ENCODE measurements around the gene FUNDC1.
"Not testable (repeated sequence)": the region's sequence is repeated elsewhere in the genome, so short reads cannot be mapped to it uniquely, and the experiment has no call there.

FUNDC1 gene

DNA sequence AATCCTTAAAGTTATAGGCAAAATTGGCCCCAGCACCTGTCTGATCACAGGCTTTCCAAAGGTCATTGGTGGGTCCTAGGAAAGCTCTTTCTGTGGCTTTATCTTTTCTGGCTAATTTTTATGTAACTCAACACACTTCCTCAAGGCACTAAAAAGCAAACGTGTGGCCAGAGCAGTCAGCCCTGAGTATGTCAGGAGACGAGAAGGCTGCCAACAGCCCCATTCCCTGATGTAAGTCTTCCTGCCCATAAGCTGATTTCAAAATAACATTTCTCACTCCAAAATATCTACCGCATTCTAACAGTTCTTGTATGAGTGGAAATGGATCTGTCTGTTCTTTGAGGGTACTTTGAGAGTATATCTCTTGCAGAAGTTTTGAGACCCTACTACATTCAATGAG lies 25.5 kb upstream of the FUNDC1 start:
- Mint-ChIP-seq H3K4me1 (no peaks in the 10 kb centered on the region), H3K9me3 (peaks cover 55% of the 10 kb centered on the region), H3K36me3 (ENCODE audit: low read depth) (no peaks in the 10 kb centered on the region), H3K4me3 (no peak overlapping the region), H3K27ac (no peak overlapping the region), H3K27me3 (ENCODE audit: low read depth, poor library complexity) (no peaks in the 10 kb centered on the region)
- TF ChIP-seq, protein P1, sequence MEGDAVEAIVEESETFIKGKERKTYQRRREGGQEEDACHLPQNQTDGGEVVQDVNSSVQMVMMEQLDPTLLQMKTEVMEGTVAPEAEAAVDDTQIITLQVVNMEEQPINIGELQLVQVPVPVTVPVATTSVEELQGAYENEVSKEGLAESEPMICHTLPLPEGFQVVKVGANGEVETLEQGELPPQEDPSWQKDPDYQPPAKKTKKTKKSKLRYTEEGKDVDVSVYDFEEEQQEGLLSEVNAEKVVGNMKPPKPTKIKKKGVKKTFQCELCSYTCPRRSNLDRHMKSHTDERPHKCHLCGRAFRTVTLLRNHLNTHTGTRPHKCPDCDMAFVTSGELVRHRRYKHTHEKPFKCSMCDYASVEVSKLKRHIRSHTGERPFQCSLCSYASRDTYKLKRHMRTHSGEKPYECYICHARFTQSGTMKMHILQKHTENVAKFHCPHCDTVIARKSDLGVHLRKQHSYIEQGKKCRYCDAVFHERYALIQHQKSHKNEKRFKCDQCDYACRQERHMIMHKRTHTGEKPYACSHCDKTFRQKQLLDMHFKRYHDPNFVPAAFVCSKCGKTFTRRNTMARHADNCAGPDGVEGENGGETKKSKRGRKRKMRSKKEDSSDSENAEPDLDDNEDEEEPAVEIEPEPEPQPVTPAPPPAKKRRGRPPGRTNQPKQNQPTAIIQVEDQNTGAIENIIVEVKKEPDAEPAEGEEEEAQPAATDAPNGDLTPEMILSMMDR (IDR thresholded peaks at IDR 0.05), result no peak
- DNase-seq, result no peak

DNA sequence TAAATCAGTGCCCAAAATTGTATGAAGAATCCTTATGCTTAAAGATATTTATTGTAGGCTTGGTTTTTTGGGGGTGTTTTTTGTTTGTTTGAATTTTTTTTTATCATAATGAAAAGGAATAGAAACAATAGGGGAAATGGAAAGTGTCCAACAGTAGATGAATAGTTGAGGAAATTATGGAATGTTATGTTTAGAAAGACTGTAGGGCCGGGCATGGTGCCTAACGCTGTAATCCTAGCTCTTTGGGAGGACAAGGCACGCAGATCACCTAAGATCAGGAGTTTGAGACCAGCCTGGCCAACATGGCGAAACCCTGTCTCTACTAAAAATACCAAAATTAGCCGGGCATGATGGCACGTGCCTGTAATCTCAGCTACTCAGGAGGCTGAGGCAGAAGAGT lies 19.2 kb upstream of the FUNDC1 start:
- not testable (repeated sequence) for H3K4me1 Mint-ChIP-seq; H3K36me3 Mint-ChIP-seq (ENCODE audit: low read depth); DNase-seq; H3K4me3 Mint-ChIP-seq; H3K27ac Mint-ChIP-seq; H3K27me3 Mint-ChIP-seq (ENCODE audit: low read depth, poor library complexity)
- peaks cover 49% of the 10 kb centered on the region for H3K9me3 Mint-ChIP-seq

DNA sequence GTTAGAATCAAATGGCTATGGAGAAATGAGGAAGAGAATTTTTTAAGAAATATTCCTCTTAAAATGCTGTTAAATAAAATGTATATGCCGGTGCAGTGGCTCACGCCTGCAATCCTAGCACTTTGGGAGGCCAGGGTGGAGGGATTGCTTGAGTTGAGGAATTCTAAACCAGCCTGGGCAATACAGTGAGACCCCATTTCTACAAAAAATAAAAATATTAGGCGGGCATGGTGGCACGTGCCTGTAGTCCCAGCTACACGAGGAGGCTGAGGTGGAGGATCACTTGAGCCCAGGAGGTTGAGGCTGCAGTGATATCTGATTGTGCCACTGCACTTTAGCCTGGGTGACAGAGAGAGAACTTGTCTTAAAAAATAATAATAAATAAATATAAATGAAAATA lies 7.9 kb upstream of the FUNDC1 start:
- no peak overlapping the region for H3K4me3 Mint-ChIP-seq
- no peak overlapping the region for H3K27ac Mint-ChIP-seq
- H3K27me3 Mint-ChIP-seq (ENCODE audit: low read depth, poor library complexity), result no peaks in the 10 kb centered on the region
- H3K36me3 Mint-ChIP-seq (ENCODE audit: low read depth), result no peaks in the 10 kb centered on the region
- TF ChIP-seq, protein P1 (IDR thresholded peaks at IDR 0.05), result no peak
- H3K4me1 Mint-ChIP-seq, result no peaks in the 10 kb centered on the region
- no peak for DNase-seq
- H3K9me3 Mint-ChIP-seq, result peaks cover 39% of the 10 kb centered on the region

DNA sequence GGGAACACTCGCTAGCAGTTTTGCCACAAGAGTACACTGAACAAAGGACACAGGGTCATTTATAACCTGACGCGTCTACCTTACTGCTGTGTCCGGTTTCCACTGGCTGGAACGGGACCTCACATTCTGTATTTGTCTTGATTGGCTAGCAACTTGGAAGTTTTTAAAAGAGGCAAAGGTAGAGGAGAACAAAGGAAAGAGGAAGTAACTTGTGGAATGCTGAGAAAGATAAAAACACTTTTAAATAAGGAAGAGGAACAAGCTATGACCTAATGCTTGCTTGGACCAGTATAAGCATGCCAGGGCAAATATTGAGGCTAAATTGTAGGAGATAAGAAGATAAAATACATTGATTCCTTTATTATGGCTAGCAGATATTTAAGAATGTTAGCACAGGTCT lies 2.8 kb upstream of the FUNDC1 start:
- DNase-seq; H3K4me3 Mint-ChIP-seq; H3K27me3 Mint-ChIP-seq (ENCODE audit: low read depth, poor library complexity); H3K27ac Mint-ChIP-seq; H3K36me3 Mint-ChIP-seq (ENCODE audit: low read depth): not testable (repeated sequence)
- H3K9me3 Mint-ChIP-seq, result peaks cover 52% of the 10 kb centered on the region
- H3K4me1 Mint-ChIP-seq, result peaks cover 18% of the 10 kb centered on the region

DNA sequence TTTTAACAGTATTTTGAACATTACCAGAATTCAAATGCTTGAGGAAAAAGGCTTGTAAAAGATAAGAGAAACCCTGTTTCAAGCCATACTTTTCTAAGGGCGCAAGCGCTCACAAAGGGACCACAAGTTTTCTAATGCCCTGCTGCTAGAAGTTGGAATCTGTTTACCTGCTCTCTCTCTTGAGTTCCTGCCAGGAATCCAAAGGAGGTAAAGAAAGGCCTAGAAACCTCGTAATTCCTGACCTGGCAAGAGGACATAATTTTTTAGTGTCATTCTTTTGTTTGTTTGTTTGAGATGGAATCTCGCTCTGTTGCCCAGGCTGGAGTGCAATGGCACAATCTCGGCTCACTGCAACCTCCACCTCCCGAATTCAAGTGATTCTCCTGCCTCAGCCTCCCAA lies 1.4 kb upstream of the FUNDC1 start:
- TF ChIP-seq, protein P1 (IDR thresholded peaks at IDR 0.05), result no peak
- Mint-ChIP-seq H3K4me1 (peaks cover 25% of the 10 kb centered on the region), H3K9me3 (peaks cover 58% of the 10 kb centered on the region), H3K27me3 (ENCODE audit: low read depth, poor library complexity) (no peaks in the 10 kb centered on the region), H3K27ac (no peak overlapping the region), H3K4me3 (no peak overlapping the region), H3K36me3 (ENCODE audit: low read depth) (peaks cover 4% of the 10 kb centered on the region)
- no peak for DNase-seq

DNA sequence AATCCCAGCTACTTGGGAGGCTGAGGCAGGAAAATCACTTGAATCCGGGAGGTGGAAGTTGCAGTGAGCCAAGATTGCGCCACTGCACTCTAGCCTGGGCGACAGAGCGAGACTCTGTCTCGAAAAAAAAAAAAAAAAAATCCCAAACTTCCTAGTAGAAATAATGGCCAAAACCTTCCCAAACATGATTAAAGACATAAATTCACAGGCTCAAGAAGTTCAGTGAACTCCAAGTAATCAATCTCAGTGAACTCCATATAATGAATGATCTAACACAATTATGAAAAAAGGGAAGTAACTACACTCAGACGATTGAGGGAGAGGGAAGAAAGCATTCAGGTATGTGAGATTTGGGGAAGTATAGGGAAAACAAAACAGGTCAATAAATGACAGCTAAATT lies 6.5 kb downstream of the FUNDC1 start:
- peaks cover 18% of the 10 kb centered on the region for H3K4me1 Mint-ChIP-seq
- DNase-seq, result no peak
- H3K27me3 Mint-ChIP-seq (ENCODE audit: low read depth, poor library complexity), result no peaks in the 10 kb centered on the region
- peaks cover 65% of the 10 kb centered on the region for H3K9me3 Mint-ChIP-seq
- TF ChIP-seq, protein P1 (IDR thresholded peaks at IDR 0.05), result no peak
- H3K36me3 Mint-ChIP-seq (ENCODE audit: low read depth), result peaks cover 61% of the 10 kb centered on the region
- H3K4me3 Mint-ChIP-seq, result no peak overlapping the region
- H3K27ac Mint-ChIP-seq, result no peak overlapping the region

DNA sequence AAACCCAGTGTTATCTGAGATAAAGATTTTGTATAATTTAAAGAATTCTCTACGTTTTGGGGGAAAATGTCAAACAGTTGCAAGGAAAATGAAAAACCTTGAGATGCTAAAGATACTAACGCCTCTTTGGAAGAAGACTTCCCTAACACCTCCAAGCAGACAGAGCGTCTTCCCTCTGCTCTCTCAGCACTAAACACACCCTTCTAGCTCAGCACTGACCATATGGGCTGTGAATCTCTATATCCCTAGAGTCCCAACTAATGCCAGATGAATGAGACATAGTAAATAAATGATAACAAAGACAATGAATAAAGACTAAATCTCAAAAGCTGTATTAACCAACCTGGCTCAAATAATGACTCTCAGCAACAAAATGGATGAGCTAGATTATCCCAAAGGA lies 13.3 kb downstream of the FUNDC1 start:
- Mint-ChIP-seq H3K36me3 (ENCODE audit: low read depth) (peaks cover 42% of the 10 kb centered on the region), H3K27me3 (ENCODE audit: low read depth, poor library complexity) (no peaks in the 10 kb centered on the region), H3K4me1 (peaks cover 5% of the 10 kb centered on the region), H3K9me3 (peaks cover 42% of the 10 kb centered on the region), H3K4me3 (no peak overlapping the region), H3K27ac (peak overlapping the region; percentile 69)
- TF ChIP-seq, protein P1 (IDR thresholded peaks at IDR 0.05), result no peak
- no peak for DNase-seq
